ENCODE measurements around the gene RGR. TPM values are rescaled to one million over a fixed set of nuclear protein-coding genes. Genes with fewer than 3 reads are reported as not detected.

RGR gene
- total RNA-seq, 4 donors from 2014 or later = 1.1 to 2.6 TPM; not detected in 2

DNA sequence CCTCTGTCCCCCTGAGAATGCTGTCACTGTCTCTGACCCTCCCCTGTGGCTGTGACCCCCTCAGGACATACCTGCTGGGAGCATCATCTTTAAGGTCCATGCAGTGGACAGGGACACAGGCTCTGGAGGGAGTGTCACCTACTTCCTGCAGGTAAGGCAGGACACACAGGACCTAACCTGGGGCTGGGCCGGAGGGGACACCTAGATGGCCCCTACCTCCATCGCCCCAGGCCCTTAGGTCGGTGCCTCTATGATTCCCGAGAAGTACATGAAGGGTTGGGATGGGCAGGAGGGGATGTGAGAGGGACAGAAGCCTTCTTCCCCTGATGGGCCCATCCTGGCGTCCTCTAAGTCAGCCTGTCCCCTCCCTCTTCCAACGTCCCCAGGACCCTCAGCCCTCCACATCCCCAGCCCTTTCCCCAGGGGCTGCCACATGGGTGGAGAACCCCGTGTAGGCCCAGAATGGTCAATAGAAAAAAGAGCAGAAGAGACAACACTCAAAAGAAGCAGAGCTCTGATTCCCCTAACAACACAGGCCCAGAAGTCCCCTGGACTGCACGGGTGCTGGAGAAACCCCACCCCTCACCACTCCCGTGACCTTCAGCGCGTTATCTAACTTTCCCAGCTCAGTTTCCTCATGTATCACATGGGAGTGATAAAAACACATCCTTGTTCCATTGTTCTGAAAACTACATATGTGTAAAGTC lies 44.2 kb upstream of the RGR start:
- Histone ChIP-seq H3K27me3 (peaks cover 55% of the 10 kb centered on the region), H3K4me3 (no peak overlapping the region), H3K36me3 (no peaks in the 10 kb centered on the region), H3K27ac (no peak overlapping the region), H3K4me1 (no peaks in the 10 kb centered on the region), H3K9me3 (no peaks in the 10 kb centered on the region)
- ATAC-seq = no peak
- TF ChIP-seq POLR2AphosphoS5 (IDR thresholded peaks at IDR 0.05) (no peak), EP300 (IDR thresholded peaks at IDR 0.05) (no peak)
- TF ChIP-seq, protein P1, sequence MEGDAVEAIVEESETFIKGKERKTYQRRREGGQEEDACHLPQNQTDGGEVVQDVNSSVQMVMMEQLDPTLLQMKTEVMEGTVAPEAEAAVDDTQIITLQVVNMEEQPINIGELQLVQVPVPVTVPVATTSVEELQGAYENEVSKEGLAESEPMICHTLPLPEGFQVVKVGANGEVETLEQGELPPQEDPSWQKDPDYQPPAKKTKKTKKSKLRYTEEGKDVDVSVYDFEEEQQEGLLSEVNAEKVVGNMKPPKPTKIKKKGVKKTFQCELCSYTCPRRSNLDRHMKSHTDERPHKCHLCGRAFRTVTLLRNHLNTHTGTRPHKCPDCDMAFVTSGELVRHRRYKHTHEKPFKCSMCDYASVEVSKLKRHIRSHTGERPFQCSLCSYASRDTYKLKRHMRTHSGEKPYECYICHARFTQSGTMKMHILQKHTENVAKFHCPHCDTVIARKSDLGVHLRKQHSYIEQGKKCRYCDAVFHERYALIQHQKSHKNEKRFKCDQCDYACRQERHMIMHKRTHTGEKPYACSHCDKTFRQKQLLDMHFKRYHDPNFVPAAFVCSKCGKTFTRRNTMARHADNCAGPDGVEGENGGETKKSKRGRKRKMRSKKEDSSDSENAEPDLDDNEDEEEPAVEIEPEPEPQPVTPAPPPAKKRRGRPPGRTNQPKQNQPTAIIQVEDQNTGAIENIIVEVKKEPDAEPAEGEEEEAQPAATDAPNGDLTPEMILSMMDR (IDR thresholded peaks at IDR 0.05) = no peak
- 52 to 66% methylated on average over 4 to 5 of the region's 11 CpGs for WGBS, 2 donors (ENCODE audit: low coverage in 1 of 2)

DNA sequence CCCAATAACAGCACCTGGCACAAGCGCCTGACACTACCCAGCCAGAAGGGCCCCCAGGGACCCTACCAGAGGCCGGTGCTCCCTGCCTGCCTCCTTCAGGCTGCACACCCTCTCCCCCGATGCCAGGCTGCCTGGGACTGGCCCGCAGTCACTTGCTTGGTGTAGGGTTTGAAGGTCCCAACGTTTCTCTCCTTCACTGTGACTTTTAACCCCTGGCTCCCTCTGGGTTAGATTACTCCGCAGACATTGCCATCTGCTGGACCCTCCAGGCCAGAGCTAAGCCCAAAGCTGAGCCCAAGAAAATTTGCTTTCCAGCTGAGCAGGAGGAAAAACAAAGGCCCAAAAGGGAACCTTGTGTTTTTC lies 43.6 kb upstream of the RGR start:
- WGBS, 2 donors (ENCODE audit: low coverage in 1 of 2) = 53% methylated on average over 5 of the region's 6 CpGs; no CpG with 5 or more reads in 1 of the 2 donors
- Histone ChIP-seq H3K4me3 (no peak overlapping the region), H3K9me3 (no peaks in the 10 kb centered on the region), H3K27ac (no peak overlapping the region), H3K4me1 (no peaks in the 10 kb centered on the region), H3K36me3 (no peaks in the 10 kb centered on the region), H3K27me3 (peaks cover 55% of the 10 kb centered on the region)
- ATAC-seq = no peak
- no peak for TF ChIP-seq POLR2A (IDR thresholded peaks at IDR 0.05)

DNA sequence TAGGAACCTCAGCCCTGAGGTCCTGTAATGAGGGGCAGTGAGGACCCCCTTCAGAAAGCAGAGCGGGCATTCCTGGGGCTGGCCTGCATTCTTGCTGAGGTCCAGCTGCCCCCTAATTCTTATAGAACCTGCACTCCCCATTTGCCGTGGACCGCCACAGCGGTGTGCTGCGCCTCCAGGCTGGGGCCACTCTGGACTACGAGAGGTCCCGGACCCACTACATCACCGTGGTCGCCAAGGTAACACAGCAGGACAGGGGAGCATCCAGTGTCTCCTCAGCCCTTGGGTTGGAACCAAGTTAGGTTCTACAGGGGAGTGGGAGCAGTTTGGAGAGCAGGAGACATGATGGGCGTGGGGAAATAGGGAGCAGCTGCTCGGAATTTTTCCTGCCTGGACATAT lies 43.2 kb upstream of the RGR start:
- Histone ChIP-seq H3K27me3 (peaks cover 55% of the 10 kb centered on the region), H3K27ac (no peak overlapping the region), H3K9me3 (no peaks in the 10 kb centered on the region), H3K4me1 (no peaks in the 10 kb centered on the region), H3K36me3 (no peaks in the 10 kb centered on the region), H3K4me3 (no peak overlapping the region)
- TF ChIP-seq POLR2A (IDR thresholded peaks at IDR 0.05) (no peak), POLR2AphosphoS5 (IDR thresholded peaks at IDR 0.05) (no peak), EP300 (IDR thresholded peaks at IDR 0.05) (no peak)
- TF ChIP-seq, protein P1 (IDR thresholded peaks at IDR 0.05) = no peak
- 77% methylated on average over 6 of the region's 11 CpGs; no CpG with 5 or more reads in 1 of the 2 donors for WGBS, 2 donors (ENCODE audit: low coverage in 1 of 2)
- no peak for ATAC-seq

DNA sequence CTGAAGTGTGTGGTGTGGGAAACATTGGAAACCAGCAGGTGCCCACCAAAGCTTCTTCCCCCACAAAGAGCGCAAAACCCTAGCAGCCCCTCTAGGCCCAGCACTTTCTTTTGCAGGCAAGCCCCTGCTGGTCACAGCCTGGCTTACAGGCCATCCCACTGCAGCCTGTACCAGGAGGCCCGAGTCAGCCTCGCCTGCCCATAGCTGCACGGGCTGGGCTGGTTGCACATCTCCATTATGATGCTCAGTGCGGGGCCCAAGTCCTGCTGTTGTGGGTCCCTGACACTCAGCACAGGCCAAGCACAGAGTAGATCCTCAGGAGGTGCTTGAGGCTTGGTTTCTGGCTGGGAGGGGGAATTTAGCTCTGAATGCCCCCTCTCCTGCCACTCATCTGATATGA lies 42.5 kb upstream of the RGR start:
- TF ChIP-seq POLR2A (IDR thresholded peaks at IDR 0.05) (no peak), EP300 (IDR thresholded peaks at IDR 0.05) (no peak), POLR2AphosphoS5 (IDR thresholded peaks at IDR 0.05) (no peak)
- TF ChIP-seq, protein P1 (IDR thresholded peaks at IDR 0.05) = no peak
- Histone ChIP-seq H3K27ac (no peak overlapping the region), H3K9me3 (no peaks in the 10 kb centered on the region), H3K4me1 (no peaks in the 10 kb centered on the region), H3K4me3 (no peak overlapping the region), H3K27me3 (peaks cover 53% of the 10 kb centered on the region), H3K36me3 (no peaks in the 10 kb centered on the region)
- ATAC-seq = no peak
- WGBS, 2 donors (ENCODE audit: low coverage in 1 of 2) = no CpG with 5 or more reads among the region's 5 CpGs

DNA sequence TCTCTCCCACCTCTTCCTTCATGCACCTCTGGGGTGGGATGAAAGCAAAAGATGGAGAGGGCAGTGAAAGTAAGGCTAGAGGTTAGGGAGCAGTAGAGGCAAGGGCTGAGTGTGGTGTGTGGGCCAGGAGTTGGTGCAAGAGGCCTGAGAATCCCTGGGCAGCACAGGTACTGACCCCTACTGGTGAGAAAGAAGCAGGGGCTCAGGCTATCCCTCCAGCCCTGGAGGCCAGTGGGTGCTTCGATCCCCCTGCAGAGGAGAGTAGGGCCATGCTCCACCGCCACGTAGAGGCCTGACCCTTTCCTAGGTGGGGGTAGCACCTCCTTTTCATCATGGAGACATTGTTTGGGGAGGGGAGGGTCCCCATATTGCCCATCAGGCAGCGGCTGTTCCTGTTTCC lies 40.7 kb upstream of the RGR start:
- H3K27ac ChIP-seq = no peak overlapping the region
- peaks cover 48% of the 10 kb centered on the region for H3K27me3 ChIP-seq
- H3K9me3 ChIP-seq = no peaks in the 10 kb centered on the region
- TF ChIP-seq POLR2A (IDR thresholded peaks at IDR 0.05) = no peak
- no peak for TF ChIP-seq POLR2AphosphoS5 (IDR thresholded peaks at IDR 0.05)
- TF ChIP-seq EP300 (IDR thresholded peaks at IDR 0.05) = no peak
- WGBS, 2 donors (ENCODE audit: low coverage in 1 of 2) = no CpG with 5 or more reads among the region's 4 CpGs
- no peaks in the 10 kb centered on the region for H3K4me1 ChIP-seq
- no peaks in the 10 kb centered on the region for H3K36me3 ChIP-seq
- no peak overlapping the region for H3K4me3 ChIP-seq
- no peak for ATAC-seq

DNA sequence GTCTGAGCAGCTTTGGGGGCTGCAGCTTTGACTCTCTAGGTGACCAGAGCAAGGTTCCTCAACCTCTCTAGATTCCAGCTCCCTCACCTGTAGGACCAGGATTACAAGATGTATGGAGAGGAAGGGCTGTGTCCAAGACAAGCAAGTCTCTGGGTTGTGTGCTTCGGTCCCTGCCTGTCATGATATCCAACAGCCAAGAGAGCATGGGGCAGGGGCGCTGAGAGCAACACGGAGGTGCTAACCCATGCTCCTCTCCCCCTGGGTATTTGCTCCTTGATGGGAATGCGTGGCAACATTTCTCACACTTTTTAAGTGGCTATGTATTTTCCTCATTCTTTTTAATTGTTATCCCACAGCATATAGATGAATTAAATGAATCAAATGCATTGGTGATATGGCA lies 40.2 kb upstream of the RGR start:
- no peaks in the 10 kb centered on the region for H3K36me3 ChIP-seq
- no peak overlapping the region for H3K27ac ChIP-seq
- H3K4me1 ChIP-seq = no peaks in the 10 kb centered on the region
- no peaks in the 10 kb centered on the region for H3K9me3 ChIP-seq
- peaks cover 48% of the 10 kb centered on the region for H3K27me3 ChIP-seq
- 92 to 93% methylated on average over 3 to 4 of the region's 4 CpGs for WGBS, 2 donors (ENCODE audit: low coverage in 1 of 2)
- TF ChIP-seq EP300 (IDR thresholded peaks at IDR 0.05) (no peak), POLR2A (IDR thresholded peaks at IDR 0.05) (no peak), POLR2AphosphoS5 (IDR thresholded peaks at IDR 0.05) (no peak)
- TF ChIP-seq, protein P1 (IDR thresholded peaks at IDR 0.05) = no peak
- no peak for ATAC-seq
- no peak overlapping the region for H3K4me3 ChIP-seq

Data from gastroesophageal sphincter (tissue), 4 donors.